A673 (cell line): ENCODE measurements around the gene KIR2DL3. TPM values are rescaled to one million over a fixed set of nuclear protein-coding genes. Genes with fewer than 3 reads are reported as not detected.

Source experiments
- BruUV-seq: library from RNA; stranded (reverse); fragments of 400-500 nt; replicated peaks from 2 replicates; lab custom pipeline; 2021; lab: Mats Ljungman, UMichigan
- CTCF ChIA-PET: fragments of 300-600 bp; sonication (Branson Sonifier 250); formaldehyde crosslinking; loops from one replicate; lab custom pipeline; 2022; ENCODE audit warnings: antibody characterized with exemption; lab: Charles Lee
- POLR2A ChIA-PET: fragments of 300-600 bp; sonication (Branson Sonifier 250); formaldehyde crosslinking; loops from one replicate; lab custom pipeline; 2022; ENCODE audit warnings: antibody characterized with exemption; ENCODE audit not compliant: low non-redundant PET; lab: Charles Lee
- DNase-seq: peaks from one replicate; pipeline ENCODE4 v3.0.0-alpha.2; 2015; ENCODE audit warnings: low spot score
- H3K27ac ChIP-seq: fragments of 200-600 bp; sonication (generic); 2 replicates; pipeline ENCODE4 v1.5.1; 2016; ENCODE audit warnings: mixed run types, low read depth, mild to moderate bottlenecking, mixed read lengths, antibody characterized with exemption, low read length; ENCODE audit not compliant: poor library complexity, severe bottlenecking
- H3K27me3 ChIP-seq: fragments of 200-600 bp; sonication (generic); replicated peaks from 2 replicates; pipeline ENCODE4 v1.6.1; 2017; ENCODE audit warnings: mixed run types, low read depth, mild to moderate bottlenecking, mixed read lengths, antibody characterized with exemption, low read length; ENCODE audit not compliant: insufficient read depth, poor library complexity
- H3K36me3 ChIP-seq: fragments of 200-600 bp; sonication (generic); 2 replicates; pipeline ENCODE4 v1.6.1; 2016; ENCODE audit warnings: mixed run types, mild to moderate bottlenecking, mixed read lengths, antibody characterized with exemption, low read length; ENCODE audit not compliant: insufficient read depth, poor library complexity, severe bottlenecking
- H3K4me1 ChIP-seq: fragments of 200-600 bp; sonication (generic); 2 replicates; pipeline ENCODE4 v1.6.1; 2017; ENCODE audit warnings: mixed run types, mild to moderate bottlenecking, mixed read lengths, antibody characterized with exemption, low read length; ENCODE audit not compliant: insufficient read depth, poor library complexity, severe bottlenecking
- H3K4me3 ChIP-seq: fragments of 200-600 bp; sonication (generic); 2 replicates; pipeline ENCODE4 v1.5.1; 2016; ENCODE audit warnings: low read depth, mixed run types, mild to moderate bottlenecking, mixed read lengths, low read length; ENCODE audit not compliant: poor library complexity, severe bottlenecking
- H3K9me3 ChIP-seq: fragments of 200-600 bp; sonication (generic); 2 replicates; pipeline ENCODE4 v1.6.1; 2016; ENCODE audit warnings: mixed run types, low read depth, mild to moderate bottlenecking, mixed read lengths, antibody characterized with exemption, low read length; ENCODE audit not compliant: poor library complexity, severe bottlenecking
- CTCF ChIP-seq: fragments of 300-800, 200-600 bp; sonication (generic); conservative IDR thresholded peaks from 2 replicates; pipeline ENCODE4 v1.5.1; 2017; ENCODE audit warnings: low read depth, mild to moderate bottlenecking, antibody characterized with exemption, low read length, moderate library complexity, mixed read lengths
- EZH2 ChIP-seq: fragments of 200-600 bp; sonication (generic); IDR thresholded peaks from 2 replicates; pipeline ENCODE4 v1.6.1; 2017; ENCODE audit warnings: borderline replicate concordance, low read depth, mild to moderate bottlenecking, mixed read lengths, antibody characterized with exemption, low read length; ENCODE audit not compliant: poor library complexity, severe bottlenecking
- intact Hi-C: fragments of 100-400 bp; cut with micrococcal nuclease; formaldehyde crosslinking; loops from one replicate; pipeline ENCODE4 v1.10.0; 2022; ENCODE audit not compliant: unreplicated experiment
- total RNA-seq: library from RNA; stranded (reverse); gene quantifications from 2 replicates; pipeline ENCODE4 v1.2.3, GENCODE V29; 2021

The KIR2DL3 gene
- total RNA-seq, 1 experiment from 2014 or later: not detected

DNA sequence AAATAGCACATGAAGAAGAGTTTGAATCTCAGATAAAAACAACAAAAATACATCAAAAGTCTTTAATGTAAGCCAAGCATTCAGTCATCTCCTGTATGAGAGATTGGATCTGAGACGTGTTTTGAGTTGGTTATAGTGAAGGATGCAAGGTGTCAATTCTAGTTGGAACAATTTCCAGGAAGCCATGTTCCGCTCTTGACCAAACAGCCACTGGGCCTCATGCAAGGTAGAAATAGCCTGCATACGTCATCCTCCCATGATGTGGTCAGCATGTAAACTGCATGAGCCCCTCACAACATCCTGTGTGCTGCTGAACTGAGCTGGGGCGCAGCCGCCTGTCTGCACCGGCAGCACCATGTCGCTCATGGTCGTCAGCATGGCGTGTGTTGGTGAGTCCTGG is 14.2 kb upstream of the KIR2DL3 start, which contains the start of gene KIR3DL3:
KIR3DL3 (plus strand) TSS at position 301 of the 400 bp plus-strand sequence; CDS start at position 356, 55 bp downstream.
- intact Hi-C loops: no loop called here
- TF ChIP-seq CTCF: no peak
- TF ChIP-seq EZH2: no peak
- Histone ChIP-seq H3K36me3 (no peaks in the 10 kb centered on the region), H3K9me3 (peaks cover 20% of the 10 kb centered on the region), H3K4me3 (no peak within 1 kb of the TSS), H3K27me3 (peaks cover 8% of the 10 kb centered on the region), H3K4me1 (no peaks in the 10 kb centered on the region), H3K27ac (no peak within 1 kb of the TSS)
- DNase-seq: no peak
- BruUV-seq: no TSS peak
- ChIA-PET CTCF (no interaction called here), POLR2A (no interaction called here)

DNA sequence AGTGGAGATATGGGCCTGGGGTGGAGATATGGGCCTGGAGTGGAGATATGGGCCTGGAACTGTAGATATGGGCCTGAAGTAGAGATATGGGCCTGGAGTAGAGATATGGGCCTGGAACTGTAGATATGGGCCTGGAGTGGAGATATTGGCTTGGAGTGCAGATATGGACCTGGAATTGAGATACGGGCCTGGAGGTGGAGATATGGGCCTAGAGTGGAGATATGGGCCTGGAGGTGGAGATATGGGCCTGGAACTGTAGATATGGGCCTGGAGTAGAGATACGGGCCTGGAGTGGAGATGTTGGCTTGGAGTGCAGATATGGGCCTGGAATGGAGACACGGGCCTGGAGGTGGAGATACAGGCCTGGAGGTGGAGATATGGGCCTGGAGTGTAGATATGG is 13.7 kb upstream of the KIR2DL3 start:
- BruUV-seq: no TSS peak
- no peaks in the 10 kb centered on the region for H3K4me1 ChIP-seq
- H3K27ac ChIP-seq: no peak overlapping the region
- peaks cover 9% of the 10 kb centered on the region for H3K27me3 ChIP-seq
- TF ChIP-seq EZH2: no peak
- no peak for TF ChIP-seq CTCF
- ChIA-PET CTCF (no interaction called here), POLR2A (no interaction called here)
- no peak overlapping the region for H3K4me3 ChIP-seq
- peaks cover 20% of the 10 kb centered on the region for H3K9me3 ChIP-seq
- no peaks in the 10 kb centered on the region for H3K36me3 ChIP-seq
- intact Hi-C loops: no loop called here
- DNase-seq: no peak

- Histone ChIP-seq H3K4me3 (no peak overlapping the region), H3K27me3 (peaks cover 9% of the 10 kb centered on the region), H3K36me3 (no peaks in the 10 kb centered on the region), H3K4me1 (no peaks in the 10 kb centered on the region), H3K27ac (no peak overlapping the region), H3K9me3 (peaks cover 19% of the 10 kb centered on the region)
- CTCF ChIA-PET: no interaction called here
- POLR2A ChIA-PET: no interaction called here
- no peak for TF ChIP-seq CTCF
- TF ChIP-seq EZH2: no peak
- no peak for DNase-seq
- BruUV-seq: no TSS peak
- intact Hi-C loops: no loop called here
Measured at GRCh38 chr19:54725321-54725720, 13.0 kb upstream of the KIR2DL3 start.
